GM21390 (cell line): ENCODE measurements around the gene IL17RA.

ENCODE experiments used
- ATAC-seq: cut with Tn5 transposase; IDR thresholded peaks from one replicate; pipeline ENCODE4 v1.9.1; 2021; ENCODE audit not compliant: unreplicated experiment

IL17RA gene

DNA sequence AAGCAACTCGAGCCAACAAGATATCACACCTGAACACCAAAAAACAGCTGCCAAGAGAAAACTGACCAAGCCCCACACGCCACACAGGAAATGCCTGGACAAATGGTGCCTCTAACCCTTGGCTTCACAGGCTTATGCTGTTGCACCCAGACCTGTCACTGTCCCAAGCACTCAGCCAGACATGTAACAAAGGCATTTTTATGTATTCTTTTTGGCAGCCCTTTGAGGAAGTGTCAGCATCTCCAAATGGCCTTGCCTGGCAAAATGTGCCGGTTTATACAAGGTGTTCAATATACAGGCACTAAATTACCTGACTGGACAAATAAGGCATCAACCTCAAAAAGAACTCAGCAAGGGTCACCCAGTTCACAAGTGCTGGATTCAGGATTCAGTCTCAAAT, 68.2 kb downstream of the IL17RA start:
- no peak for ATAC-seq

DNA sequence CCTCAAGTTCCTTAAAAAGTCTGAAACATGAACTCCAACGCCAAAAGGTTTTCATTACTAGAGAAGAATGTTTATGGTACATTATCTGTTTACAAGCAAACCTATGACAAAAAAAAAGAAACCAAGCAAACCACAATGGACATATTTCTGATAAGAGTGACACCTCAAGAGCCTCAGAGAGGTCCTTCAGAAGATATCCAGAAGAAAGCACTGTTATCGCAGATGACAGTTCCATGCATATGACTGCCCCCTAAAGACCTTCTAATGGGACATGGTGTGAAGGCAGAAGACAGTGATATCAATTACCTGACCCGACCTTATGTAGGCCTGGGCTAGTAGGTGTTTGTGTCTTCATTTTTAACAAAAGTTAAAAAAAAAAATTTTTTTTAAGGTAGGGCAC, 71.1 kb downstream of the IL17RA start:
- no peak for ATAC-seq

DNA sequence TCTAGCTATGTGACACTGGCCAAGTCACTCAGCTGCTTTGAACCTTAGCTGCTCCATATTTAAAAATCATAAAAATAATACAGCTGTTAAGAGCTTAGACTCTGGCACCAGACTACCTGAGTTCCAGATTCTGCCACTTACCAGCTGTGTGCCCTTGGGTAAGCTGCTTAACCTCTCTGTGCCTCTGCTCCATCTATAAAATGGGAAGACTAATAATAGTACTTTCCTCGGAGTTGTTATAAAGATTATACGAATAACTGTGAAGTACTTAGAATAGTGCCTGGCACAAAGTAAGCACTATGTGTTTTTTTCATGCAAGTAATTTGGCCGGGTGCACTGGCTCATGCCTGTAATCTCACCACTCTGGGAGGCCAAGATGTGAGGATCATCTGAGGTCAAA, 72.9 kb downstream of the IL17RA start:
- ATAC-seq, result no peak

DNA sequence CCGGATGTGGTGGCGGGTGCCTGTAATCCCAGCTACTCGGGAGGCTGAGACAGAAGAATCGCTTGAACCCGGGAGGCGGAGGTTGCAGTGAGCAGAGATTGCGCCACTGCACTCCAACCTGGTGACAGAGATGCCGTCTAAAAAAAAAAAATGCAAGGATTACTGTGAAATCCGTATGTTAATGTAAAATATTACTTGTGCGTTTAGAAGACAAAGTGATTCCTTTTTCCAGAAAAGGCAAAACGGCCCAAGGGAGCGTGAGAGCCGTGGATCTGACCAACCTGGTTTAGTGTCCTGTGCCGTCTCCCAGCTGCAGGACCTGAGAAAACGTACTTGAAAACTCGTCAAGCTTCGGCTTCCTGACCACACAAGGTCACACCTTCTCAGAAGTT, 73.4 kb downstream of the IL17RA start:
- ATAC-seq, result no peak

DNA sequence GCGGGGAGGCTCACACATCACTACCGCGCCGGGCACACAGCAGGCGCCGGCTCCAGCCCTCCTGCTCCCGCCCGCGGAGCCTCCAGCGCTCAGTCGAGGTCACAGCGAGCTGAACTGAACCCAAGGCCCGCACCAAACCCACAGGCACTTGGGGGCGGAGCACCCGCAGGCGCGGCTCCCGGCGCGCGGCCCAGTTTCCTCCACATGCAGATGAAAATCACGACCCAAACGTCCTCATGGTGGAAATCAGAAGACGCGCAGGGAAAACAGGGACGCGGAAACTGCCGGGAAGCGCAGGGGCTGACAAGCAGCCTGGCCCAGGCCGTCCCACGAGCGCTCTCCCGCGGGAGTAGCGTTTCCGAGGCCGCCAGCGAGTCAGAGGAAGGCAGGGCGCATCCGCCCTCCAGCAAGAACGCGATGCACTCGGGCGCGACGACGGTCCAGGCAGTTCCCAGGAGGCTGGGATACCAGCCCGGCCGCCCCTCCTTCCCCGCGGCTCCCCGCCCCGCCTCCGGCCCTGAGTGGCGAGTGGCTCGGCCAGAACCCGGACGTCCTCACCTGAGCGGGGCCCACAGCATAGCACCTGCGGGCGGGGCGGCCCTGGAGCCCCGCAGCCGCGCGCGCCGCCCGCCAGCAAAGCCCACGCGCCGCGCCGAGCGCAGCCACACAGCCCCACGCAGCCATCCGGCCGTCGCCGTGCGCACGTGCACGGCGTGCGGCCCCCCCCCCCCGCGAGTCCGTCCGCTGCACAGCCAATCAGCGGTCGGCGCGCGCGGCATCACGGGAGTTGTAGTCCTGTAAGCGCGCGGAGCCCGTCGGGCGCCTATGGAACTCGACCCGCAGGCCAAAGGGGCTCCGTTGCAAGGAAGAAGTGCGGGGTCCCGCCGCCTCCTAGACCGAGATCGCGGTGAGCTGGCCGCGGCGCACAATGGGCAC, 74.0 kb downstream of the IL17RA start, which contains the start of gene HDHD5:
Gene HDHD5 (minus strand): TSS at position 710 of the 936 bp plus-strand sequence. CDS start 26 bp downstream, at position 684.
- ATAC-seq, result peak; percentile 63

DNA sequence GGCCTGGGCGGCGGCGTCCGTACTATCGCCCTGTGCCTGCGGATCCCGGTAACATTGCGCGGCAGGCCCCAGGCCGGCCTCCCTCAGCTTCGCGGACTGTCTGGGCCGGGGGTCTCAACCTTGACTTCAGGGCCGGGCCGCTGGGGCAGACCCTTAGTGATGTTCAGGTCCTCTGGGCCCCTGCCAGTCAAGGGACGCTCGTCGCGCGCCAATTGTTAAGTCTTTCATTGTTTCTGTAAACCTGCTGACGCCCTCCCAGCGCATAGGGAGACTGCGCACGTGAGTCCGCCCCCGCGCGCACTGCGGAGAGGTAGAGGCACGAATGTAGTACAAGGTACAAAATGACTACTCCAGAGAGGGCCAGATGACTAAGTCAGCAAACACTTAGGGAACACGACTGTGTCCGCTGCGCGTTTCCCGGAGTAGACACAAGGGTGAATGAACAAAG, 74.7 kb downstream of the IL17RA start:
- ATAC-seq, result peak; percentile 18

DNA sequence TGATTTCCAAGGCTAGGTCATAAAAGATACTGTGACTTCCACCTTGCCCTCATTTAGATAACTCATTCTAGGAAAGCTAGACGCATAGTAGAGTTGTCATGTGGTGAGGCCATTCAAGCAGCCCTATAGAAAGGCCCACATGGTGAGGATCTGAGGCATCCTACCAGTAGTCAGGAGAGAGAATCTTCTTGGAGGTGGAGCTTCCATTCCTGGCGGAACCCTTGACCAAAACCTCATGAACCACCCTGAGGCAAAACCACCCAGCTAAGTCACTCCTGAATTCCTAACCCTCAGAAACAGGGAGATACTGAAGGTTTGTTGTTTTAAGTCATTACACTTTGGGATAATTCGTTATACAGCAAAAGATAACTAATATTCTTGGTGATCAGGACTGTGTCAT, 77.2 kb downstream of the IL17RA start:
- ATAC-seq, result no peak

DNA sequence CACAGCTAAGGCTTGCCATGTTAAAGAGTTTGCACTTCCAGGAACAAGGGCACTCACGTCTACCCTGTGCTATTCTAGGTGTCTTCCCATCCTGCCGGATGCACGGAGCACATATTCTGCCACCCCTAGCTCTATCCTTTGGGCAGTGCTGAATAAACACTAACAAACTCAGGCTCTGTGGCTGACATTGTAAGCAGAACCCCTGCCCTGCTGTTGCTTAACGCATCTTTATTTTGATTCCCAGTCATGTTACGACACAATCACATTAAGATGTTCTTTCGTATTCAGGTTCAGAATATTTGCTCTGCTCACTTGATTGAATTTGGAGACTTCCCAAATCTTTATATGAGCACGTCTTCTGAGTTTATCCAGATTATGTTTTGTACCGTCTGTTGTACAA, 77.9 kb downstream of the IL17RA start:
- ATAC-seq, result no peak

DNA sequence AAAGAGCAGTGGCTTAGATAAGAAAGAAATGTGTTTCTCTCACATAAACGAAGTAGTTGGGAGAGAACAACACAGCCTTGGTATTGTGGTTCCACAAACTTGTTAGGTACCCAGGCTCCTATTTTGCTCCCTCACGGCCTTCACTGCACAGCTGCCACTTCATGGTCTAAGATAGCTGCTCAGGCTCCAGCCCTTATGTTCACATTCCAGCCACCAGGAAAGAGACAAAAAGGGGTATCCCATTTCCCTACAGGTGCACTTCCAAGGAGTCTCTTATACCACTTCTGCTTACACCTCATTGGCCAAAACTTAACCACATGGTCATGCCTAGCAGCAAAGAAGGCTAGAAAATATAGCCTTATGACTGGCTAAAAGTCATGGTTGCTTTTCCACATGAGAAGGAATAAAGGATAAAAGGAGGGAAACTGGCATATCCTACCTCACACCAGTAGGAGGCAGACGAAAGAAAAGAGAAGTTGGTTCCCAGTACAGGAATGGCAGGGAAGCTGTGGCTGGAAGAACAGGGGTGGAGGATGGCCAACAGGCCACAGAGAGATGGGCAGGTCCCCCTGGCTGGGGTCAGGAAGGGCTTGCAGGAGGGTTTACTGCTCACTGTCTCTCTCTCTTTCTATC, 79.7 kb downstream of the IL17RA start:
- no peak for ATAC-seq
